Fibroblast of mammary gland (primary cell): ENCODE data around the gene FOXI1.

Experiments
- DNase-seq: peaks from one replicate; pipeline ENCODE4 v3.0.0-alpha.2; 2010; ENCODE audit warnings: low read depth
- H3K4me3 ChIP-seq: 2 replicates; pipeline ENCODE4 v1.5.1; 2011; ENCODE audit warnings: low read depth, mild to moderate bottlenecking, low read length, moderate library complexity; ENCODE audit not compliant: control insufficient read depth
- CTCF ChIP-seq: conservative IDR thresholded peaks from 2 replicates; pipeline ENCODE4 v1.5.1; 2011; ENCODE audit warnings: low read depth, low read length, inconsistent platforms; ENCODE audit not compliant: control insufficient read depth, insufficient read depth

Gene FOXI1

DNA sequence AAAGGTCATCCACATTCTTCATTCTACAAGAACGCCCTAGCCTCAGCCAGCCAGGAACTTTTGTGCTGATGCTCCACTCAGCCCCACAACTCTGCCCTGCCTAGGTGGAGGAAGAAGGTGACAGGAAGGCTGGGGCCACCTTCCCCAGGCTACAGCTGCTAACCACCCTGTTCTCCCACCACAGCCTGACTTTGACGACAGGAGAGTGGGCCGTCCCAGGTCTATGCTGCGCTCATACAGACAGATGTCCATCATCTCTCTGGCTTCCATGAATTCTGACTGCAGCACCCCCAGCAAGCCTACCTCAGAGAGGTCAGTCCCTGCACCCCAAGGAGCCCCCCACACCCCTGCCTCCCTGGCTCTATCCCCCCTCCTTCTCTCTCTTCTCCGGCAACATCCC lies 28.2 kb upstream of the FOXI1 start:
- no peak for DNase-seq
- no peak overlapping the region for H3K4me3 ChIP-seq
- no peak for TF ChIP-seq CTCF

DNA sequence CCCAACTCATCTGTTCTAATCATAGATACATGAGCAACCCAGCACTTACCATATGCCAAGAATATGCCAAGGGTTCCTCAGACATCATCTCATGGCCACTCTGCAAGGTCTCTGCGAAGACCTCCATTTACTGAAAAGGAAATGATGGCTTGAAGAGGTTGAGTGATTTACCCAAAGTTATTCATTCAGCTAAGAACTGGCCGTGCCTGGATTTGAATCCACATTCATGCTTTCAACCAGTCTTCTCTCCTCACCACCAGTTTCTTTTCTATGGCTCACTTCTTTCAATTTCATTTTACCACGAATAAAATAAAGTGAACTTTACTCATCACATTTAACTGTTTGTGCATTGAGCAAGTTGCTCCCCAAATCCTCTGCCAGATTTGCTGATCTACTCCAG lies 27.2 kb upstream of the FOXI1 start:
- no peak overlapping the region for H3K4me3 ChIP-seq
- no peak for DNase-seq
- TF ChIP-seq CTCF, result no peak

DNA sequence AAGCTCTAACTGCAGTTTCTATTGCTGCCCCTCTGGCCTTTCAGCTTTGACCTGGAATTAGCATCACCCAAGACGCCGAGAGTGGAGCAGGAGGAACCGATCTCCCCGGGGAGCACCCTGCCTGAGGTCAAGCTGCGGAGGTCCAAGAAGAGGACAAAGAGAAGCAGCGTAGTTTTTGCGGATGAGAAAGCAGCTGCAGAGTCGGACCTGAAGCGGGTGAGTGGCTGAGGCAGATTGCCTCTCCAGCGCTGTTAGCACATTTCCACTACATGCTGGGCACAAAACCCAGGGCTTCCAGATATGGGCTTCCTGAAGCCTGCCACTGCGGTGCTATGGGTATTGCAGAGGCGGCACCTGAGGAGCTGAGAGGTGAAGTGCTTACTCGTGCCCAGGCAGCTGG lies 26.8 kb upstream of the FOXI1 start:
- no peak for TF ChIP-seq CTCF

GRCh38 chr5:170080217-170080616 lies 25.5 kb upstream of the FOXI1 start:
- no peak for TF ChIP-seq CTCF
- DNase-seq, result no peak
- no peak overlapping the region for H3K4me3 ChIP-seq

More for the DNA sequence above, 26.8 kb upstream of the FOXI1 start:
- DNase-seq, result no peak
- H3K4me3 ChIP-seq, result no peak overlapping the region

- TF ChIP-seq CTCF, result no peak
- DNase-seq, result no peak
- H3K4me3 ChIP-seq, result no peak overlapping the region
These were observed 24.8 kb upstream of the FOXI1 start for GRCh38 chr5:170080786-170081445.

GRCh38 chr5:170081616-170082015 lies 24.1 kb upstream of the FOXI1 start:
- DNase-seq, result no peak

More at GRCh38 chr5:170081616-170082015, 24.1 kb upstream of the FOXI1 start:
- no peak for TF ChIP-seq CTCF
- H3K4me3 ChIP-seq, result no peak overlapping the region
